HUDEP-2 (cell line): ENCODE measurements around the gene L1CAM.

ENCODE experiments used
- DNase-seq, 76 experiments: peaks; one replicate each; lab custom pipeline; 2025; ENCODE audit not compliant: unreplicated experiment in 76 of 76; lab: John Stamatoyannopoulos, UW

The L1CAM gene

GRCh38 chrX:153885968-153886903 is at the start of gene L1CAM:
Gene L1CAM (minus strand): TSS chrX:153886173. CDS start chrX:153875836, 10,337 bp downstream.
- peak in 2 of 76 experiments; percentile 6 to 16 for DNase-seq

DNA sequence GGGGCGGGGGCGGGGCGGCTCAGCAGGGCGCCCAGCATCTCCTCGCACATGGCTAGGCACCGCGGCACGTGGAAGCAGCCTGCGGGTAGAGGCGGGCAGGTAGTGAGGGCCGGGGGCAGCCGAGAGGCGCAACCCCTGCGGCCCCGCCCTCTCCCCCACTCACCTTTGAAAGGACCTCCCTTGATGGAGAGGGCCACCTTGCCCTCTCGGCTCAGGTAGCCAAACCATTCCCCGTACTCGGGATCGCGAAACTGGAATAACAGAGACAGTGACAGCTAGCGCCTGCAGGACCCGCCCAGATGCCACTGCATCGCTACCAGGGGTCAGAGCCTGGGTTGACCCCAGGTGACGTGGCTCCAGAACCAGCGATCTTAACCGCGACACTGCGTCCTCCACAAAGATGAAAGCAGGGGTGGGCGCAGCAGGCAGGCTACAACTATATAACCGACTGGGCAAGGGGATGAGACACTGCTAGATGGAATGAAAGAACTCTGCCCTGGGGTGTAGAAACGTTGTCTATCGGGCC is 49.4 kb upstream of the L1CAM start:
- DNase-seq: no peak

DNA sequence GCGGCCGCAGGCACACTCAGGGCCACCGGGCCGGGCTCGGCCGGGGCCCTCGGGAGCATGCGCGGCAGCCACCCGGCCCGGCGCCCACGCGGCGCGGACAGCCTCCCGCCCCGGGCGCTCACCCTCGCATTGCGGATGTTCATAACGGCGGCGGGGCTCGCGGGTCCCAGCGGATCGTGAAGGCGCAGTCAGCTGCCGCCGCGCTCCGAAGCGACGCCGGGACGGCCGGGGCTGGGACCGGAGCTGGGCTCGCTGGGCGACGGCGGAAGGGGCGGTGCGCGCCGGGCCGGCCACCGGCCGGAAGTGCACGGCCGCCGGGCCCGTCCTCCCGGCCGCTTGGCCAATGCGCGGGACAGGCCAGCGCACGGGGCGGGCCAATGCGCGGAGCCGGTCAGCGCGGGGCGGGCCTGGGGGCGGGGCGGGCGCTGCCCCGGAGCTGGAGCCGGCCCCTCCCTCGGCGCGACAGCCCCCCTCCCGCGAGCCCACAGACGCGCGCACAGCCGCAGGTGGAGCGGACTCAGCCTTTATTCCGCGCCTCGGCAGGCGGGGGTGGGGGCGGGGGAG is 48.9 kb upstream of the L1CAM start, which contains the start of gene NAA10:
NAA10 (minus strand) TSS at position 276 of the 564 bp plus-strand sequence; CDS start at position 143, 133 bp downstream.
- peak in 61 of 76 experiments; percentile 2 to 75 (median 48) for DNase-seq

DNA sequence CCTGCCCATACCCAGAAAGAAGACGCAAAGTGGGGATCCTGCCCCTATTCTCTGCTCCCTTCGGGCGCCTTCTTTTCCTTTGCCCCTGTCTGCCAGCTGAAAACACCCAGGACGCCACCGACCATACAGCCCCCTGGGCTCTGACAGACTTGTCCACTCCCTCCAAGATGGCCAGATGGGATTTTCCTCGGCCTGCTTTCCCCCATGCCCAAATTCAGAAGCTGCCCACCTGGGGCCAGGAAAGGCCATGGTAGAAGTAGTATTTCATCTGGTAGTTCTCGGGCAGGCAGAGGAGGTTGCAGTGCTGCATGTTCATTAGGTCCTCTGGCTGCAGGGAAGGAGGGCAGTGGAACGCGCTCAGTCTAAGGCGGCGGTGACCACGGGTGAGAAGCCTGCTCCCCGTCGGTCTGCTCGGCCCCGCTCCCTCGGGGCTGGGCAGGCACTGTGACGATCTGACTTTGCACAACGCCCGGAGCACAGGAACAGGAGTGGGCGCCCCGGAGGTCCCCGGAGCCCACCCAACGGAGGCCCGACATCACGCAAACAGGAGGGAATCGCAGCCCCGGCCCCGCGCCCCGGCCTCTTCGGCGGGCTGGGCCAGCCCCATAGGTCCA is 48.3 kb upstream of the L1CAM start:
- DNase-seq: no peak

DNA sequence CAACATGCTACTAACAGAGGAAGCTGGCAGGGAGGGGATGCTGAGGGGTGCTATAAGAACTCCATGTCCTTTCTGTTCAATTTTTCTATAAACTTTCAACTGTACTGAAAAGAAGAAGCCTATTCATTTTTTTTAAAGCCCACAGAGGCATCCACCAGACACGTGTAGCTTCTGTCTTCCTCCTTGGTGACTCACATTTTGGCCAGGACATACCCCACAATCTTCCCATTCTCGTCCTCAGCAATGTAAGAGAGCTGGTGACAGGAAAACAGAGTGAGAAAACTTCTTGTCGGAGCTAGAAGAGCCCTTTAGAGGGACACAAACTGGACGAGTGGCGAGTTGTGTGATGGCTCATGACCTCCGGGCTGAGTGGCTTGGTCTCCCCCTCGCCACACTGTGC is 47.8 kb upstream of the L1CAM start:
- DNase-seq: no peak

- DNase-seq: no peak
Observed at GRCh38 chrX:153932220-153932915, 46.4 kb upstream of the L1CAM start.

DNA sequence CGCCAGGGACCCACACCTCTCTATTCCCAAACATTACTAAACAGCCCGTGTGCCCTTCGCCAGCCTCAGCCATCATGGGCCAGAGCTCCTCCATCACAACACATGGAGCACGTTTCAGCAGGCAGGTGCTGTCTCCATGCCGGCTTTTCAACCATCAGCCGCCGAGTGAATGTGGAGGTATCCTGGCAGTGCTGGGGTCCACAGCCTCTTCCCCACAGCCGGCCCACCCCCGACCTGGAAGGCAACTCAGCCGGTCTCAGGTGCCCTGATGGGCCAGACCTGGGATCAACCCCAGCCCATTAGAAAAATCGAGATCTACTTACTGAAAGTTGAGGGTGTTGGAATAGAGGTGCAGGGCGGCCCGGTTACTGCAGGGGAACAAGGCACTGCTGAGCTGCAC is 45.8 kb upstream of the L1CAM start:
- DNase-seq: no peak

DNA sequence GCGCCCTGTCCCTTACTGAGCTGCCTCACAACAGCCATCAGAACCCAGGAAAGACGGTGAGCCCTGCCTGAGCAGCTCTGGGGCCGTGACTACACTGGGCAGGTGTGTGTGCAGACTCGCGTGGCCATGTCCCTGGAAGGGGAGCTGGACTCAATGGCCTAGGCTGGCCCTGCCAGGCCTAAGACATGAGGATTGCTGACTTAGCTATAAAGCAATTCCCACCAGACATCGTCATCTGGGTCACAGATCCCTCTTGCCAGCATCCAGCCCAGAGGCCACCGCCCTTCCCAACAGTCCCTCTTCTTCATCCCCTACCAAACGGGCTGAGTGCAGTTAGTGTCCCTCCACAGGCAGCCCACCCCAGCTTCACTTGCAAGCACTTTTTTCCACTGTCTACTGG is 45.2 kb upstream of the L1CAM start:
- no peak for DNase-seq

DNA sequence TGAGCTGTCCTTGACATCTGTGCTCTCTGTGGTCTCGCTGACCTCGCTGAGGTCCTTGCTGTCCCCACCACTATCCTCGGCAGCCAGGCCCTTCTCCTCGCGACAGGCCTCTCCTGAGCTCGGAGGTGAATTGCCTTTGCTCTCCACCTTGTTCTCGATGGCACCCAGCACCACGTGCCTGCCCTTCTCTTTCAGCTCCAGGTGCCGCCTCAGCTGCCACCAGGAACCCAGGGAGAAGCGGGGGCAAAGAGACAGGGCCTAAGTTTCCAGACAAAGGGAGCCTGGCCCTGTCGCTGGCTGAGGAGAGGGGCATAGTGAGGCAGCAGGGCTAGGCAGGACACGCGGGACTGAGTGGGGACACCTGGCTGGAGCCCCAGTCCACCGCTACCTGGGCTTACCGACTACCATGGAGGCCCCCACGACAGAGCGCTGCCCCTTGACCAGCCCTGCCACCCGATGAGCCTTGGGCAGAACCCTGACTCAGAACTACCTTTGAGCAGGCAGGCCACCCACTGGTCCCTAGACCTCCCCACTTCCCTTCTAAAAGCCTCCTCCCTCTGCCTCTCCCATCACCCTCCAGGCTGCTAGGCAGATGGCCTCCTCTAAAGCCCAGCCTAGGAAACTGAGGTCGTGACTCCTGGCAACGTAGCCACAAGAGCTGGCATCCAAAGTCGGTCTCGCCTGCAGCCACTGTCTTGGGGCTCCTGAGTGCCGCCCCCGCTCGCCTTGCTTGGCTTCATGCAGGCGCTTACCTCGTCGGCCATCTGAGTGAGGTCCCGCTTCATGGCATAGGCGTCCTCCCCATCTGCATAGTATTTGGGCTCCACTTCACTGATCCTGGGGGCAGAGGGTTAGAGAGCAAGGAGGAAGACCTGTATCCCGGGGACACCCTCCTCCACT is 44.3 kb upstream of the L1CAM start:
- no peak for DNase-seq

DNA sequence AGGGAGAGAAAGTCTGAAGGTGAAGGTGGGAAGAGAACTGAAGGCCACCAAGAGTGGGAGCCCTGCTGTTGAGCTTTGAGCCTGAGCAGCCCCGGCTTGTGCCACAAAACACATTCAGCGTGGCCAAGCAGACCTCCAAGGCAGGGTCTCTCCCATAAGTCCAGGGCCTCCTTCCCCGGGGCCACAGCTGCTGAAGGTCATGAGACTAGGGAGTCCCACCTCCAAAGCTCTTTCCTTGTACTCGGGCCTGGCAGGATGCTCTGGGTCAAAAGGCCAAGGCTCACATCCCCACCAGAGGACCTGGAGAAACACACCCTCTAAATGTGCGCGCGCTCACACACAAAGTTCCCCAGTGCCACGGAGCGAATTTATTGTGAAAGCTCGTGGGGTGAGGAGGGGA is 43.6 kb upstream of the L1CAM start:
- DNase-seq: no peak

- peak in 1 of 76 experiments; percentile 5 for DNase-seq
Observed at GRCh38 chrX:153928846-153929245, 42.9 kb upstream of the L1CAM start.

GRCh38 chrX:153927922-153928760 is 42.2 kb upstream of the L1CAM start:
- DNase-seq: peak in 74 of 76 experiments; percentile 33 to 96 (median 88)

DNA sequence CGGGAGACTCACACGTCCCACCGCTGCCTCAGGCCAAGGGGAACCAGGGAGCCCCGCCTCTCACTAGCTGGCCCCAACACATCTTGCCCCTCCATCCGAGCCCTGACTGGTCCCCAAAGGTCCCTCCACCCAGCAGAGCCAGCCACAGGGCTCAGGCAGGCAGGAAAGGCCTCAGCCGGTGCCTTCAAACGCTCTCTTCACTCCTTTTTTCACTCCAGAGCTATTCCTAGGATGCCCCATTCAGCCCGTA is 41.6 kb upstream of the L1CAM start:
- DNase-seq: peak in 1 of 76 experiments; percentile 33

GRCh38 chrX:153926858-153927671 is 41.1 kb upstream of the L1CAM start:
- DNase-seq: peak in 25 of 76 experiments; percentile 0 to 45 (median 15)

DNA sequence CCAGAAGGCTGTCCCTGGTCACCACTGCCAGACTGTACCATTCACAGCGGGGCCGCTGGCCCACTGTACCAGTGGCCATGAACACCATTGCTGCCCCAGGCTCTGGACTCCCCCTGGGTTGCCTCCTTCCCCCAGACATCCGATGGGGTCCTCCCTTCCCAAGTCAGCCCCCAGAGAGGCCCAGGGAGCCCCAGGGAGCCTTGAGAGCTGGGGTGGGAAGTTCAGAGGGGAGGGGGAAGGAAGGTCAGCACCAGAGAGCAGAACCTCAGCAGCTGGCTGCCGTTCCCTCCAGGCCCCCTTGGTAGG is 40.5 kb upstream of the L1CAM start:
- DNase-seq: no peak

- DNase-seq: peak in 31 of 76 experiments; percentile 0 to 54 (median 23)
Observed at GRCh38 chrX:153925739-153926551, 40.0 kb upstream of the L1CAM start, which contains the start of gene ARHGAP4. Gene ARHGAP4 (minus strand): TSS chrX:153926264. CDS start chrX:153926202, 62 bp downstream.

DNA sequence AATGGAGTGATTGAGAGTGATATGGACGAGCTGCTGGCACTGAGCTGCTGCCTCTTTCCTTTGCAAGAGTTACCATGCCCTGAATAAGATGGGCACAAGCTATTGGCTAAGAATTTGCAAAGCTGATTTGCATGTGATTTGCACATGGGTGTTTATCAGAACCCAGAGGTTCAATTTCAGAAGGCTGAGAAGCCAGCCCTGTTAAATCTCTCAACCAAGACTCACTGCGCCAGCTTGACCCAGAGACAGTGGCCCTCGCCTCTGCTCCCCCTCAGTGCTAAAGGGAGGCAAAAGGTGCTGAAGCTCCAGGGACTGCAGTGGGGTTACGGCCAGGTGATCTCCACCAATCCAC is 39.4 kb upstream of the L1CAM start:
- DNase-seq: peak in 5 of 76 experiments; percentile 0 to 32 (median 10)
